ENCODE data around the gene CASP10.

Gene CASP10

GRCh38 chr2:201150454-201151020, 32.4 kb upstream of the CASP10 start:
- peaks cover 3% of the 10 kb centered on the region for H3K36me3 Mint-ChIP-seq (ENCODE audit: low read depth)
- peak overlapping the region in 1 of 3 experiments; percentile 84 for H3K27ac Mint-ChIP-seq
- H3K27me3 Mint-ChIP-seq (ENCODE audit: low read depth): no peaks in the 10 kb centered on the region
- H3K9me3 Mint-ChIP-seq: no peaks in the 10 kb centered on the region
- H3K4me1 Mint-ChIP-seq: peaks cover 7% of the 10 kb centered on the region
- no peak for TF ChIP-seq CTCF (IDR thresholded peaks at IDR 0.05; ENCODE audit: unreplicated experiment in 3 of 3)
- H3K4me3 Mint-ChIP-seq: no peak overlapping the region

GRCh38 chr2:201151127-201151981, 31.6 kb upstream of the CASP10 start:
- no peaks in the 10 kb centered on the region for H3K9me3 Mint-ChIP-seq
- TF ChIP-seq CTCF (IDR thresholded peaks at IDR 0.05; ENCODE audit: unreplicated experiment in 3 of 3): no peak
- peaks cover 7% of the 10 kb centered on the region for H3K4me1 Mint-ChIP-seq
- H3K36me3 Mint-ChIP-seq (ENCODE audit: low read depth): peaks cover 3% of the 10 kb centered on the region
- peak overlapping the region; percentile 21 to 84 (median 73) for H3K27ac Mint-ChIP-seq
- no peaks in the 10 kb centered on the region for H3K27me3 Mint-ChIP-seq (ENCODE audit: low read depth)
- no peak overlapping the region for H3K4me3 Mint-ChIP-seq

GRCh38 chr2:201152517-201152916, 30.4 kb upstream of the CASP10 start:
- no peak for TF ChIP-seq CTCF (IDR thresholded peaks at IDR 0.05; ENCODE audit: unreplicated experiment in 3 of 3)
- no peak overlapping the region for H3K4me3 Mint-ChIP-seq
- H3K36me3 Mint-ChIP-seq (ENCODE audit: low read depth): peaks cover 3% of the 10 kb centered on the region

DNA sequence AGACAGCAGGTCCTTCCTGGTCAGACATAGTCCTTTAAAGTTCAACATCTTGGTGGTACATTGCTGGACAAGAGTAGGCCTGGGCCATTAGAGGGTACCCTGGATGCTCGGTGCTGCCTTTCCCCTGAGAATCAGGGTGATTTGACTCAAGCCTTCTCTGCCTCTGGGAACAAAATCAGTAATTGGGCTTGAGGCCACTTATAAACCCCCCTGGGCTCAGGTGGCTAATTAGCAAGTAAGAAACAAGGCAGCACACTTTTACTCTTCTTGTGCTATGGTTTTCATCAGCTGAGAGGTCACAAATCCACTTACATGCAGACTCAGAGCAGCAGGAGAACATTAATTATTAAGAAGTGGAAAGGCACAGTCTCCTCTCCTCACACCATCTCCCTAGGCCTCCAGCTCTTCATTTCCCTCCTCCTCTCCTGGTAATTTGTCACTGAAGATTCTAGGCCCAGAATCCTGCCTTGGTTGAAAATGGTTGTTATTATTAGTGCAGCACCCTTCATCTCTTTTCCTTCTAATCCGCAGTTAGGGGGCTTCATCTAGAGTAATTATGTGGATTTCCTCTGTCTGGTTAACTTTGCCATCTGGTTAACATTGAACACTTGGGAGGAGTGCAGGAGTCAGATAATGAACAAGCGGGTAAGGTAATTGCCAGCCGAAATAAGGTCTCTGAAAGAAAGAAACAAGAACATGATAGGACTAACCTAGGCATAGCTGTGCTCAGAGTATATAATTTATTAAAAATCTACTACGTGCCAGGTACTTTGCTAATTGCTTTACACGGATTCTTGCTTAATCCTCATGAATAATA, 29.7 kb upstream of the CASP10 start:
- Mint-ChIP-seq H3K27me3 (ENCODE audit: low read depth) (no peaks in the 10 kb centered on the region), H3K9me3 (no peaks in the 10 kb centered on the region), H3K27ac (peak overlapping the region in 1 of 3 experiments; percentile 46), H3K36me3 (ENCODE audit: low read depth) (peaks cover 3% of the 10 kb centered on the region), H3K4me1 (peaks cover 12% of the 10 kb centered on the region), H3K4me3 (no peak overlapping the region)
- no peak for TF ChIP-seq CTCF (IDR thresholded peaks at IDR 0.05; ENCODE audit: unreplicated experiment in 3 of 3)

More at GRCh38 chr2:201152517-201152916, 30.4 kb upstream of the CASP10 start:
- Mint-ChIP-seq H3K27ac (no peak overlapping the region), H3K27me3 (ENCODE audit: low read depth) (no peaks in the 10 kb centered on the region), H3K4me1 (peaks cover 7% of the 10 kb centered on the region), H3K9me3 (no peaks in the 10 kb centered on the region)

- H3K27ac Mint-ChIP-seq: no peak overlapping the region
- no peaks in the 10 kb centered on the region for H3K9me3 Mint-ChIP-seq
- H3K27me3 Mint-ChIP-seq (ENCODE audit: low read depth): no peaks in the 10 kb centered on the region
- TF ChIP-seq CTCF (IDR thresholded peaks at IDR 0.05; ENCODE audit: unreplicated experiment in 3 of 3): no peak
- peaks cover under 1% of the 10 kb centered on the region for H3K36me3 Mint-ChIP-seq (ENCODE audit: low read depth)
- H3K4me3 Mint-ChIP-seq: no peak overlapping the region
- peaks cover 16% of the 10 kb centered on the region for H3K4me1 Mint-ChIP-seq
Measured at GRCh38 chr2:201154615-201155399, 28.1 kb upstream of the CASP10 start.

Measured in nephron (organoid).